M059J (cell line): ENCODE measurements around the gene TMEM179B. TPM values are rescaled to one million over a fixed set of nuclear protein-coding genes. Genes with fewer than 3 reads are reported as not detected.

Source experiments
- DNase-seq: peaks from one replicate; pipeline ENCODE4 v3.0.0-alpha.2; 2012; ENCODE audit warnings: low read depth
- total RNA-seq: library from RNA; depleted of rRNA; stranded (reverse); fragments of >200 nt; shearing (Covaris generic); gene quantifications from 2 replicates; pipeline ENCODE4 v1.2.3, GENCODE V29; 2014; rRNA removed

Gene TMEM179B
- total RNA-seq, 1 experiment from 2014 or later, result 82.1 TPM

DNA sequence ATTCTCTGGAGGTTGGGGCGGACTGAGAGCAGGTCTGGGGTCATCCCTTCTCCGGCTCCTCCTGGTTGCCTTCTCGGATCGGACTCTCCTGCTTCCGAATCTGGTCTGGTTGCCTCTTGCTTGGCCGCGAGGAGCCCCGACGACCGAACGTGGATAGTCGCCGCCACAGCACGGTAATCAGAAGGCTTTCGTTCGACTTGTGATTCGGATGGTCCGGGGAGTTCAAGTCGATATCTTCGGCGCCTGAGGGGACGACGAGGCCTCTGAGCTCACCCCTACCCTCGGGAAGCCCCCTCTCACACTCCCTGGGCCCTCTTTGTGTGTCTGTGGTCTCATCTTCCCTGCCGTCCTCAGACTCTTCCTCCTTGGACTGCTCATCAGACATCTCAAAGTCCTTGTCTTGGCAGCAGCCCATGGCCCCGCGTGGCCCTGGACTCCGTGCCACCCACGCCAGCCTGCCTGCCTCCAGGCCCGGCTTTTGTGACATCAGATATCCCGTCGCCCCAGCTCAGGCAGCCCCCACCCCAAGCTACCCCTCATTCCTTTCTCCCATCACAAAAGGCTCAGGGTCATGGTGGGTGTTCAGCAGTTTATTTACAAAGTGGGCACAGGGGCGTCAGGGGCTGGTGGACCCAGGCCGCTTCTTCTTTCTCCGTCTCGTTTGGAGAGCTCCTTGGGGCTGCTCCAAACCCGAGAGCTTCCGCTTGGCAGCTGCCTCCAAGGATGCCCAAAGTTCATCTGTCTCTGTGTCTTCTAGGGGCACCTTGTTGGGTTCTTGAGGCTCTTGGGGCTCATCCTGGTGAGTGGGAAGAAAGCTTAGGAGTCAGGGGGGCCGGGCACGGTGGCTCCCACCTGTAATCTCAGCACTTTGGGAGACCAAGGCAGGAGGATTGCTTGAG lies 45.4 kb downstream of the TMEM179B start, which contains the start of gene TEX54:
TEX54 (minus strand) TSS at position 506 of the 899 bp plus-strand sequence.
- no peak for DNase-seq

DNA sequence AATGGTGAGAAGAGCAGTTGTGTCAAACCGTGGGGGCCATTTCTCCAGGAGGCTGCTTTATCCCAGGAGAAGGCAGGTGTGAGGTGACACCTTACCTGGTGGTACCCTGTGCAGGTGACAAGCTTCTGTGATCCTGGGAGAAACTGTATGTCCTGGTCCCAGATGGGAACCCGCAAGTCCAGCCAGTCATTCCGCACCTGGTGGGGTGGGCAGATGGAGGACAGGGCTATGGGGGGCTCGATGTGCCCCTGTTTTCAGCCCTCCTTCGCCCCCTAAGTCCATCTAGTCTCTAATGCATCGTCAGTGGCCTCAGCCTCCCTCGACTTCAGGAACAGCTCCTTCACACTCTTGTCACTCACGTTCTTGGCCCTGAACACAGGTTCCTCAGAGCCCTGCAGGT lies 48.1 kb downstream of the TMEM179B start:
- no peak for DNase-seq

DNA sequence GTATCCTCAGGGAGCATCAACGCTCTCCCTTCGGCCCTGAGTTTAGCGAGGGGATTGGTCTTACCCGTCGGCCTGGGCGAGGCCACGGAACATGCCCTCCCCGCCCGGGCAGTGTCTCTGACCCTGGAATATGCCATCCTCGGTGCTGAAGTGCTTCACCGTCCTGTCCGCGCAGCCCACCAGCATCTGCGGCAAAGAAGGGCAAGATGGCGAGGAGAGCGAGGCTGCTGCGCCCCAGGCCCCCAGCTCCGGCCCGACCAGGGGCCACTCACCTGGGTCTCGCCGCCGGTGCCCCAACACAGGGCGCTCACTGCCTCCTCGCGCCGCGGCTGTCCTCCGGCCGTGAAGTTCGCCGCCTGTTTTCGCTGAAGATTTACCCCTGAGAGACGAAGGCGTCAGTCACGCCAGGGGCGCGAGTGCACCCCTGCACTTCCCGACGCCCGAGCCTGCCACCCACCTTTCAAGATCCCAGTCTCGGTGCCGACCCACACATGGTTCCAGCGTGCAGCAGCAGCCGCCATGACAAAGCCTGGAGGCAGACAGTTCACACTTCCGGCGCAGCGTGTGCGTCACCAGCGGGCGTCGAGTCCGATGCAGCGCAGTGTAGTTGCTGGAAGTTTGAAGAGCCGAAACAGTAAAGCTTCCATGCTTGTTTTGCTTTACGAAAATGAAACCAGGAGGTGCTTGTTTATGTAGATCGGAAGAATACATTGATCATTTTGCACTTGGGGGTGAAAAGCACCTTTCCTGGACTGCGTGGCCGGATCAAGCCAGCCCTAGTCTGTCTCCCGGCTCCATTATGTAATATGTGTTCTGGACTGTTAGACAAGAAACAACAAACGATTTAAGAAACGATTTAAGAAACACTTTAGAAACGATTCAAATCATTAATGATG lies 52.1 kb downstream of the TMEM179B start, which contains the start of gene WDR74:
WDR74 (minus strand) TSS at position 541 of the 896 bp plus-strand sequence; CDS start at position 521, 20 bp downstream.
- DNase-seq, result peak; percentile 93

Other genes starting within 250 kb of the TMEM179B start
- gene AHNAK, start 240.6 kb upstream of the TMEM179B start, total RNA-seq, result 51.3 and 141 TPM in 2 replicates
- 940 and 974 TPM in 2 replicates for gene EEF1G, start 213.5 kb upstream of the TMEM179B start, total RNA-seq
- 5.2 and 7.6 TPM in 2 replicates for gene TUT1, start 195.9 kb upstream of the TMEM179B start, total RNA-seq
- 104 and 148 TPM in 2 replicates for gene MTA2, start 185.5 kb upstream of the TMEM179B start, total RNA-seq
- 10.5 and 21.7 TPM in 2 replicates for gene EML3, start 174.6 kb upstream of the TMEM179B start, total RNA-seq
- gene ROM1, start 174.1 kb upstream of the TMEM179B start, total RNA-seq, result 8.1 and 9.0 TPM in 2 replicates
- 16.6 and 44.9 TPM in 2 replicates for gene B3GAT3, start 165.4 kb upstream of the TMEM179B start, total RNA-seq
- gene GANAB, start 140.8 kb upstream of the TMEM179B start, total RNA-seq, result 142 and 229 TPM in 2 replicates
- gene INTS5, start 134.1 kb upstream of the TMEM179B start, total RNA-seq, result 17.1 and 22.1 TPM in 2 replicates
- 83.6 and 86.6 TPM in 2 replicates for gene C11orf98, start 122.2 kb upstream of the TMEM179B start, total RNA-seq
- 2.0 and 8.7 TPM in 2 replicates for gene CSKMT, start 122.1 kb upstream of the TMEM179B start, total RNA-seq
- 9.4 and 12.6 TPM in 2 replicates for gene UQCC3, start 115.7 kb upstream of the TMEM179B start, total RNA-seq
- gene LBHD1, start 115.1 kb upstream of the TMEM179B start, total RNA-seq, result 3.8 and 6.1 TPM in 2 replicates
- 80.6 and 116 TPM in 2 replicates for gene UBXN1, start 108.3 kb upstream of the TMEM179B start, total RNA-seq
- gene LRRN4CL, start 97.9 kb upstream of the TMEM179B start, total RNA-seq, result 0.42 and 1.7 TPM in 2 replicates
- gene BSCL2, start 80.0 kb upstream of the TMEM179B start, total RNA-seq, result 165 and 183 TPM in 2 replicates
- not detected in 2 replicates for gene GNG3, start 79.7 kb upstream of the TMEM179B start, total RNA-seq
- 11.3 and 16.8 TPM in 2 replicates for gene HNRNPUL2, start 59.9 kb upstream of the TMEM179B start, total RNA-seq
- gene TTC9C, start 58.9 kb upstream of the TMEM179B start, total RNA-seq, result 64.6 and 70.6 TPM in 2 replicates
- gene ZBTB3, start 33.2 kb upstream of the TMEM179B start, total RNA-seq, result 6.4 and 10.2 TPM in 2 replicates
- 178 and 181 TPM in 2 replicates for gene POLR2G, start 25.8 kb upstream of the TMEM179B start, total RNA-seq
- 14.5 and 17.3 TPM in 2 replicates for gene TAF6L, start 16.0 kb upstream of the TMEM179B start, total RNA-seq
- 38.7 and 41.7 TPM in 2 replicates for gene TMEM223, start 4.6 kb downstream of the TMEM179B start, total RNA-seq
- 23.2 and 30.0 TPM in 2 replicates for gene NXF1, start 18.0 kb downstream of the TMEM179B start, total RNA-seq
- gene STX5, start 44.6 kb downstream of the TMEM179B start, total RNA-seq, result 57.2 and 57.5 TPM in 2 replicates
- gene TEX54, start 45.4 kb downstream of the TMEM179B start, total RNA-seq, result not detected in 2 replicates
- gene WDR74, start 52.2 kb downstream of the TMEM179B start, total RNA-seq, result 55.2 and 61.8 TPM in 2 replicates
- gene SLC3A2, start 93.5 kb downstream of the TMEM179B start, total RNA-seq, result 125 and 141 TPM in 2 replicates
- gene CHRM1, start 134.0 kb downstream of the TMEM179B start, total RNA-seq, result not detected in 2 replicates
- gene SLC22A6, start 197.6 kb downstream of the TMEM179B start, total RNA-seq, result not detected in 2 replicates
- gene SLC22A8, start 228.4 kb downstream of the TMEM179B start, total RNA-seq, result not detected in 2 replicates